SU-DHL-6 (cell line): ENCODE data around the gene NADK.

Experiments
- CTCF ChIP-seq: fragments of 200-600 bp; sonication (generic); IDR thresholded peaks from one replicate; pipeline ENCODE4 v1.5.1; 2017; ENCODE audit warnings: antibody characterized with exemption, mild to moderate bottlenecking, low read length, moderate library complexity; ENCODE audit not compliant: insufficient read depth, poor library complexity, severe bottlenecking
- EZH2phosphoT487 ChIP-seq: fragments of 200-600 bp; sonication (generic), shearing (Covaris generic); conservative IDR thresholded peaks from 2 replicates; pipeline ENCODE4 v1.6.1; 2018; ENCODE audit warnings: mild to moderate bottlenecking, antibody characterized with exemption, low read length, moderate library complexity, mixed read lengths

- TF ChIP-seq CTCF (no peak), EZH2phosphoT487 (no peak)
Measured at GRCh38 chr1:1802871-1803270, 24.6 kb upstream of the NADK start.
